ENCODE results near the gene PROC.

The PROC gene

DNA sequence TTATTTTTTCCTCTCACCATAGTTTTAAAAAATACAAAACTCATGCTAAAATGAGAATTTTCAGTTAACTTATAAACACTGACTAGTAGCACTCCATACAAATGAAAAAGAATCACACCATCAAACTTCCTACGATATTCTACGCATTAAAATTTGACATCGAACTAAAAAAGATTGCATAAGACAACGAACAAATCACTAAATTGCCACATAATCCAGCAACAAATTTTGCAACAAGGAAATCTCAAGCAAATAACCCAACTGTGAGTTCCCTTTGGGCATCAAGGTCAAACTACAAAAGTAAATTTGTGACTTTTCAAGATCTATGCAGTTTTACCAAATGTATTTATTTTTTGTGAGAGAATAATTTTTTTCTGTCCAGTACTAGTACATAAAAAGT lies 32.0 kb upstream of the PROC start:
- H3K9ac ChIP-seq (ENCODE audit: low read depth, low read length) = peak overlapping the region; percentile 99
- no peaks in the 10 kb centered on the region for H3K9me3 ChIP-seq (replicated peaks; ENCODE audit: low read length)
- H3K4me1 ChIP-seq (ENCODE audit: control insufficient read depth, insufficient read depth, low read length) = peaks cover 38% of the 10 kb centered on the region
- peak overlapping the region; percentile 88 for H3K4me2 ChIP-seq (ENCODE audit: low read length)
- no peaks in the 10 kb centered on the region for H3K27me3 ChIP-seq (ENCODE audit: control insufficient read depth, insufficient read depth, low read length)
- peak overlapping the region; percentile 88 for H3K4me3 ChIP-seq (ENCODE audit: low read length)
- no peaks in the 10 kb centered on the region for H3K36me3 ChIP-seq (ENCODE audit: insufficient read depth, low read length)

DNA sequence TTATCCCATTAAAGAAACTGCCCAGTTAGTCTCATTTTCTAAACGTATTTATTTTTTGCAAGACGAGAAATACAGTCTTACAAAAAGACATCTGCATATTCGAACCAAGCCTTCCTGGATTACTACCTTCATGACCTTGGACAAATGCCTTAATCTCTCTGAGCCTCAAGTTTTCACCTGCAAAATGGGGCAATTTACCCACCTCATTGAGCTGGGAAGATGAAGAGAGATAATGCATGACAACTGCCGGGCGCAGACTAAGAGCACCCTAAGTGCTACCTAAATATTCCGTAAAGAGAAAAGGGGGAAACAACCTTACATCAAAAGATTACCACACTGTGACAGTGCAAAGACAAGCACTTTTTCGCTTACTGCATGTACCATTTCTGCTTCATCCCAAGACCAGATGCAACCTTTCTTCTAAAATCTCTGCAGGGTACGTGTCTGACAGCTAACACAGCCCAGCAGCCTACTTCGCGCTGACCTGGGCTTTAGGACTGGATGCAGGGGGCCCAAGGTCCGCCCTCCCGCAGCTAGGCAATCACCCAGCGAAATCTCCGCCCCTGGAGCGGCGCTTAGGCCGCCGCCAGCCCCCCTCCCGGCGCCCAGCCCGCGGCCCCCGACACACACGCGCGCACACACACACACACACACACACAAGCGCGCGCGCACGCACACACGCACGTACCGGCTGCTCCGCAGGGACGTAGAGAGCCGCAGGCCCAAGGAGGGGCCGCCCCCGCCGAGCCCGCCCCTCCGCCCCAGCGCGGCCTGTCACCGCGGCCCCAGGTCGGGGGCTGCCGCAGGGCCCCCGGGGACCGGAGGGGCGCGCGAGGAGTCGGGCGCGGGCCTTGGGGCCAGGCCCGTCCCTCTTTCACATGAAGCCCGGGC lies 31.2 kb upstream of the PROC start:
- Histone ChIP-seq H3K4me3 (ENCODE audit: low read length) (peak overlapping the region; percentile 88), H3K4me1 (ENCODE audit: control insufficient read depth, insufficient read depth, low read length) (peaks cover 32% of the 10 kb centered on the region), H3K36me3 (ENCODE audit: insufficient read depth, low read length) (no peaks in the 10 kb centered on the region), H3K9me3 (replicated peaks; ENCODE audit: low read length) (no peaks in the 10 kb centered on the region), H3K27me3 (ENCODE audit: control insufficient read depth, insufficient read depth, low read length) (no peaks in the 10 kb centered on the region), H3K9ac (ENCODE audit: low read depth, low read length) (peak overlapping the region; percentile 99), H3K4me2 (ENCODE audit: low read length) (peak overlapping the region; percentile 88)

DNA sequence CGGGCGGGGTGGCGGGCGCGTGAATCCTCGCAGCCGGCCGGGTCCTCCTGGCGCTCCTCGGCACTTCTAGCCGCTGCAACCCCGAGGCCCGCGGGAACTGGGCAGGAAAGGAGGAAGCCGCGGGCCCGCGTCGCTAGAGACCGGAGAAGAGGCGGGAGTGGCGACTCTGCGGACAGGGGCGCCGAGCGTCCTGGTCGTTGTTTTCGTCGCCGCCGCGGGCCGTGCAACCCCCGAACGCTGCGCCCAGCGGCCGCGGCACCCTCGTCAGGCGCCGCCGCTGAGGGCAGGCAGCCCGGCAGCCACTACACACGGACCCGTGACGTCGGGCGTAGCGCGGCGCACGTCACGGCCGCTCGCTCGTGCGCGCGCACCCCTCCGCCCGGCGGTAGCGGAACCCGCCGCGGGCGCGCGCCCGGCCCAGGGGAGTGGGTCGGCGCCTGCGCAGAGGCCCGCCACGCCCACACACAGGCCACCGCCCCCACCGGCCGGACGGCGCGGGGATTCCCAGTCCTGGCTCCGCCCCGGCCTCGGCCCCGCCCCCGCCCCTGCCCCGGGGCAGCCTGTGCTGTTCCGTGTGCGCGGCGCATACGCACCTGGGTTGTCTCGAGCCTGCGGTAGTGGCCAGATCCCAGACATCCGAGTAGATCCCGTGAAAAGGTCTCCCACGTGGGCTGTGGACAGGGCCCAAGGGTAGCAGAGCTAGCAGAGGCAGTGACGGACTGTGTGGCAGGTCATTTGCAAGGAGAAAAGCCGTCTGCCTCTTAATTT lies 30.4 kb upstream of the PROC start, which contains the start of gene MAP3K2:
Gene MAP3K2, minus strand, starts transcription at position 321 of the 768 bp plus-strand sequence. CDS start 44,846 bp downstream, outside the sequence.
- peak within 1 kb of the TSS; percentile 88 for H3K4me3 ChIP-seq (ENCODE audit: low read length)

DNA sequence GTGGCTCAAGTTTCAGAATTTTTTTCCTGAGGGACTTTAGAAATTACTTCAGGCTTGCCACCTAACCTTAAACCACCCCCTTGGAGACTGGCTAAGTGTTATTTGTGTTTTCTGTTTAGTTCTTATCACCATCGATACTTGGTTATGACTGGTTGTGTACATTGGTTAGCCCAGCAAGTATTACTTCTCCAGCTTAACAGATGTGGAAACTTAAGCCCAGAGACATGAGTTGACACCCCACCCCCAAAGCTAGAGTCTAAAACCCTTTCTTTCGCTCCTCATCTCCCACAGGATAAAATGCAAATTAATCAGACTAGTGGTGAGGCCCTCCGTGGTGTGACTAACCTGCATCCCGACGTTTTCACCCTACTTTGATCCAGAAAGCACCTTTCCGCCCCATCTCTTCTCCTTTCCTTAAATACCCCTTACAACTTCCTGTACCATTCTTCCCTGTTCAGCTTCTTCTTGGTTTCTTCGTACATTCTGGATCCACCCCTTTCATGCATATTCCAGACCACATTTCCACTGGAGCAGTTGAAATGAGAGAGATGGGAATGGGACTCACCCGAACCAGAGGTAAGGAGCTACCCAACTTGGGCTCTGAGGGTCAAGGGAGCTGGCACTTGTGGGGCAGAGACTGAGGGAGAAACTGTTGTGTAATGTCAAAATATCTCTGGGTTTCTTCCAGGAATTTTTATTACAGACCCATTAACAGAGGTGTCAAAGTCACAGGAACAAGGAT lies 29.6 kb upstream of the PROC start:
- Histone ChIP-seq H3K4me3 (ENCODE audit: low read length) (peak overlapping the region; percentile 88), H3K9me3 (replicated peaks; ENCODE audit: low read length) (no peaks in the 10 kb centered on the region), H3K4me1 (ENCODE audit: control insufficient read depth, insufficient read depth, low read length) (peaks cover 41% of the 10 kb centered on the region), H3K36me3 (ENCODE audit: insufficient read depth, low read length) (no peaks in the 10 kb centered on the region), H3K4me2 (ENCODE audit: low read length) (peak overlapping the region; percentile 89), H3K27me3 (ENCODE audit: control insufficient read depth, insufficient read depth, low read length) (no peaks in the 10 kb centered on the region), H3K9ac (ENCODE audit: low read depth, low read length) (peak overlapping the region; percentile 99)

More for the DNA sequence above, 30.4 kb upstream of the PROC start, which contains the start of gene MAP3K2:
- no peaks in the 10 kb centered on the region for H3K27me3 ChIP-seq (ENCODE audit: control insufficient read depth, insufficient read depth, low read length)
- H3K4me2 ChIP-seq (ENCODE audit: low read length) = peak within 1 kb of the TSS; percentile 89
- peaks cover 37% of the 10 kb centered on the region for H3K4me1 ChIP-seq (ENCODE audit: control insufficient read depth, insufficient read depth, low read length)
- H3K9ac ChIP-seq (ENCODE audit: low read depth, low read length) = peak within 1 kb of the TSS; percentile 99
- H3K36me3 ChIP-seq (ENCODE audit: insufficient read depth, low read length) = no peaks in the 10 kb centered on the region
- no peaks in the 10 kb centered on the region for H3K9me3 ChIP-seq (replicated peaks; ENCODE audit: low read length)

DNA sequence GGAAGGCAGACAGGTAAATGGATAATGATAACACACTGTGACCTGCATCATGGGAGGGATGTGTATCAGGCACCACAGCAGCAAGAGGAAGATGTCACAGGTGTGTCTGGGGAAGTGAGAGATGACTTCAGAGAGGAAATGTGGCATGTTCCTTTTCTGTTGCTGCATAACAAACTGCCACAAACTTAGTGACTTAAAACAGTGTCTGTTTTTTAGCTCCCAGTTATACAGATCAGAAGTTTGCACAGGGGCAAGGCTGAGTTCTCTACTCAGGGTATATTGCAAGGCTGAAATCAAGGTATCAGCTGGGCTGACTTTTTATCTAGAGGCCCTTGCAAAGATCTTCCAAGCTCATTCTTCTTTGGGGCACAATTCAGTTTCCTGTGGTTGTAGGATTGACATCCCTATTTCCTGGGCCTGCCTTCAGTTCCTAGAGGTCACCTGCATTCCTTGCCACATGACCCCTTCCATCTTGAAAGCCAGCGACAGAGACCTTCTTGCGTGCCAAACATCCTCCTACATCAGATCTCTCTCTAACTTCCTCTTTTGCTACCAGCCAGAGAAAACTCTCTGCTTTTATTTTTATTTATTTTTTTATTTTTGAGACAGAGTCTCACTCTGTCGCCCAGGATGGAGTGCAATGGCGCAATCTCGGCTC lies 28.3 kb upstream of the PROC start:
- peaks cover 33% of the 10 kb centered on the region for H3K4me1 ChIP-seq (ENCODE audit: control insufficient read depth, insufficient read depth, low read length)
- no peak overlapping the region for H3K4me3 ChIP-seq (ENCODE audit: low read length)
- H3K27me3 ChIP-seq (ENCODE audit: control insufficient read depth, insufficient read depth, low read length) = no peaks in the 10 kb centered on the region
- H3K9me3 ChIP-seq (replicated peaks; ENCODE audit: low read length) = no peaks in the 10 kb centered on the region
- no peak overlapping the region for H3K9ac ChIP-seq (ENCODE audit: low read depth, low read length)
- no peak overlapping the region for H3K4me2 ChIP-seq (ENCODE audit: low read length)
- H3K36me3 ChIP-seq (ENCODE audit: insufficient read depth, low read length) = no peaks in the 10 kb centered on the region

DNA sequence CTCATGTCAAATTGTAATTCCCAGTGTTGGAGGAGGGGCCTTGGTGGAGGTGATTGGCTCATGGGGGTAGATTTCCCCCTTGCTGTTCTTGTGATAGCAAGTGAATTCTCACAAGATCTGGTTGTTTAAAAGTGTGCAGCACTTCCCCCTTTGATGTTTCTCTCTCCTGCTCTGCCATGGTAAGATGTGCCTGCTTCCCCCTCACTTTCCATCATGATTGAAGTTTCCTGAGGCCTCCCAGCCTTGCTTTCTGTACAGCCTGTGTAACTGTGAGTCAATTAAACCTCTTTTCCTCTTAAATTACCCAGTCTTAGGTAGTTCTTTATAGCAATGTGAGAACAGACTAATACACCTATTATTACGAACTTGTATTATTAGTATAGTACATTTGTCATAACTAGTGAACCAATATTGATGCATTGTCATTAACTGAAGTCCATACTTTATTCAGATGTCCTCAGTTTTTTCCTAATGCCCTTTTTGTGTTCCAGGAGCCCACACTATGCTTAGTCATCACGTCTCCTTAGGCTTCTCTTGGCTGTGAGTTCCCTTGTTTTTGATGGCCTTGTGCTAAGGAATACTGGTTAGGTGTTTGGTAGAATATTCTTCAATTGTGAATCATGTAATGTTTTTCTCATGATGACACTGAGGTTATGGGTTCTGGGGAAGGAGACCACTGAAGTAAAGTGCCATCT lies 25.9 kb upstream of the PROC start:
- Histone ChIP-seq H3K36me3 (ENCODE audit: insufficient read depth, low read length) (no peaks in the 10 kb centered on the region), H3K4me1 (ENCODE audit: control insufficient read depth, insufficient read depth, low read length) (peaks cover 23% of the 10 kb centered on the region), H3K27me3 (ENCODE audit: control insufficient read depth, insufficient read depth, low read length) (no peaks in the 10 kb centered on the region), H3K9ac (ENCODE audit: low read depth, low read length) (no peak overlapping the region), H3K4me3 (ENCODE audit: low read length) (no peak overlapping the region), H3K4me2 (ENCODE audit: low read length) (peak overlapping the region; percentile 1), H3K9me3 (replicated peaks; ENCODE audit: low read length) (no peaks in the 10 kb centered on the region)

DNA sequence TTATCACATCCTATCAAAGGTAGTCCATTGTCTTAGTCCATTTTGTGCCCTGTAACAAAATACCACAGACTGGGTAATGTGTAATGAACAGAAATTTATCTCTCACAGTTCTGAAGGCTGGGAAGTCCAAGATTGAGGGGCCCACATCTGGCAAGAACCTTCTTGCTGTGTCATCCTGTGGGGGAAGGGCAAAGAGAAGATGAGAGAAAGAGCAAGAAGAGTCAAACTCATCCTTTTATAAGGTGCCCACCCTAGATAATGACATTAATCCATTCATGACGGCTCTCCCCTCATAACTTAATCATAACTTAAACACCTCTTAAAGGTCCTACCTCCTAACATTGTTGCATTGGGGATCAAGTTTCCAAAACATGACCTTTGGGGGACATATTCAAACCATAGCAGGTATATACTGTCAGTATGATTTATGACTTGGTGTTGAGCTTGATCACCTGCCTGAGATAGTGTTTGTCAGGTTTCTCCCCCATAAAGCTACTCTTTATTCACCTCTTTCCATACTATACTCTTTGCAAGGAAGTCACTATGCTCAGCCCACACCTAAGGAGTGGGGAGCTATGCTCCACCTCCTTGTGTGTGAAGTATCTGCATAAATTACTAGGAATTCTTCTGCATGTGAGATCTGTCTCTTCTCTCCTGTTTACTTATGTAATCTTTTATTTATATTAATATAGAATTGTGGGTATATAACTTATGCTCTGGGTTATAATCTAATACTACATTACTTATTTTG lies 25.2 kb upstream of the PROC start:
- H3K36me3 ChIP-seq (ENCODE audit: insufficient read depth, low read length) = no peaks in the 10 kb centered on the region

DNA sequence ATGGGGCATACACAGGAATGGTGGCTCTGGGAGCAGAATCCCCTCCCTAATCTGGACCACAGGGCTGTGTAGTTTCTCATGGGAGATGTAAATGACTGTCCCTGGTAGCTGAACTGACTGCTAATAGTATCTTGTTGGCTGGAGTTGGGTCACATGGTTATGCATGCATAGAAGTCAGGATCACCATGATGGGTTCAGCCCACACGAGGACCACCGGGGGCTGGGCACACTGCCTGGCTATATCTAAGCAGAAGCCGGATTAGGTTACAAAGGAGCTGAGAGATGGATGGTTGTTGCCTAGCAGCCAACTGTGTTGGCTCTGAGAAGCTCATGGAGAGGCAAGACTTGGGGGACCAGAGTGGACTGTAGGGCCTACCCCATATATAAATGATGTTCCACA lies 23.7 kb upstream of the PROC start:
- no peaks in the 10 kb centered on the region for H3K36me3 ChIP-seq (ENCODE audit: insufficient read depth, low read length)
- H3K9me3 ChIP-seq (replicated peaks; ENCODE audit: low read length) = no peaks in the 10 kb centered on the region
- no peak overlapping the region for H3K4me2 ChIP-seq (ENCODE audit: low read length)

More for the DNA sequence above, 25.2 kb upstream of the PROC start:
- Histone ChIP-seq H3K9ac (ENCODE audit: low read depth, low read length) (no peak overlapping the region), H3K4me3 (ENCODE audit: low read length) (no peak overlapping the region), H3K27me3 (ENCODE audit: control insufficient read depth, insufficient read depth, low read length) (no peaks in the 10 kb centered on the region), H3K4me1 (ENCODE audit: control insufficient read depth, insufficient read depth, low read length) (peaks cover 30% of the 10 kb centered on the region), H3K4me2 (ENCODE audit: low read length) (peak overlapping the region; percentile 1), H3K9me3 (replicated peaks; ENCODE audit: low read length) (no peaks in the 10 kb centered on the region)

DNA sequence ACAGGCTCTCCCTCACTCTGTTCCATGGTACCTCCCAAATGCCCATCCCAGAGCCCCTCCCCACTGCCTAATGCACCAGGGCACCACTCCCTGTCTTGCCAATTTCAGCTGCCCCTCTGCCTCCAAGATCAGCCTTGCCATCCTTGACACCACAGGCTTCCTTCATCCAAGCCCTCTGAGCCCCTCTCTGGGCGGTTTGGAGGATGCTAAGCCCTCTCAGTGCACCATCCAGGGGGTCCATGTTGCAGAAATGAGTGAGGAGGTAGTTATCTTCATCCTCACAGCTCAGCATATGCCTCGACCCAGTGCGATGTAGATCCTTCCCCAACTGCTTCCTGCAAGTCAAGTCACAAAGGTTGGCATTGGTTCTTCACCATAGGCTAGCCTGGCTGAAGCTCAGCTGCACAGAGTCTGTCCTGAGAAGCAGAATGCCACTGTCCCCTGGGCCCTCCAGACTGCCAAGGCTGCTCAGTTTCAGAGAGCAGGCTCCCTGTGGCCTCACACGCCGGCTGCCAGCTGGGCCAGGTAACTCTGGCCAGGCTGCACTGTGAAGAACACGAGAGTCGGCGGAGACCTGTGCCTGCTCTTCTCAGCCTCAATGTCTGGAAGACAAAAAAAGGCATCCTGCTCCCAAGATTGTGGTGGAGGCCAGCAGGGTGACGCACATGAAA lies 20.5 kb upstream of the PROC start:
- Histone ChIP-seq H3K27me3 (ENCODE audit: control insufficient read depth, insufficient read depth, low read length) (no peaks in the 10 kb centered on the region), H3K4me2 (ENCODE audit: low read length) (peak overlapping the region; percentile 26), H3K4me1 (ENCODE audit: control insufficient read depth, insufficient read depth, low read length) (peaks cover 18% of the 10 kb centered on the region), H3K9ac (ENCODE audit: low read depth, low read length) (no peak overlapping the region), H3K4me3 (ENCODE audit: low read length) (no peak overlapping the region), H3K9me3 (replicated peaks; ENCODE audit: low read length) (no peaks in the 10 kb centered on the region), H3K36me3 (ENCODE audit: insufficient read depth, low read length) (no peaks in the 10 kb centered on the region)

More for the DNA sequence above, 23.7 kb upstream of the PROC start:
- H3K9ac ChIP-seq (ENCODE audit: low read depth, low read length) = no peak overlapping the region
- peaks cover 26% of the 10 kb centered on the region for H3K4me1 ChIP-seq (ENCODE audit: control insufficient read depth, insufficient read depth, low read length)
- H3K27me3 ChIP-seq (ENCODE audit: control insufficient read depth, insufficient read depth, low read length) = no peaks in the 10 kb centered on the region
- no peak overlapping the region for H3K4me3 ChIP-seq (ENCODE audit: low read length)
